IPS DF 6.9 (cell line): Measurements from ENCODE around the gene L3MBTL1.
"Not testable (repeated sequence)": the region's sequence is repeated elsewhere in the genome, so short reads cannot be mapped to it uniquely, and the experiment has no call there.

ENCODE experiments used
- DNase-seq: peaks from one replicate; pipeline ENCODE4 v3.0.0-alpha.2; 2013; ENCODE audit warnings: low read depth, low spot score
- H3K27ac ChIP-seq: one replicate; pipeline ENCODE4 v1.5.1; 2013; ENCODE audit warnings: low read length, control low read depth
- H3K27me3 ChIP-seq: 2 replicates; pipeline ENCODE4 v1.6.1; 2013; ENCODE audit warnings: mild to moderate bottlenecking, low read length; ENCODE audit not compliant: control insufficient read depth, insufficient read depth
- H3K36me3 ChIP-seq: 2 replicates; pipeline ENCODE4 v1.6.1; 2013; ENCODE audit warnings: low read length; ENCODE audit not compliant: control insufficient read depth, insufficient read depth
- H3K4me1 ChIP-seq: 2 replicates; pipeline ENCODE4 v1.6.1; 2013; ENCODE audit warnings: low read length; ENCODE audit not compliant: control insufficient read depth, insufficient read depth
- H3K4me3 ChIP-seq: 2 replicates; pipeline ENCODE4 v1.5.1; 2013; ENCODE audit warnings: mild to moderate bottlenecking, low read length
- H3K9me3 ChIP-seq: 2 replicates; pipeline ENCODE4 v1.6.1; 2013; ENCODE audit warnings: low read length, inconsistent platforms; ENCODE audit not compliant: control insufficient read depth, insufficient read depth
- WGBS: extraction: QIAGEN DNeasy Blood & Tissue Kit; methylation state at CpG from one replicate; pipeline ENCODE4 v1.1.7; 2013; ENCODE audit warnings: mixed read lengths, missing lambda C conversion rate; ENCODE audit not compliant: insufficient read length, insufficient coverage; 5-methylcytosine and 5-hydroxymethylcytosine counted together

Gene L3MBTL1

GRCh38 chr20:43464219-43464790 lies 43.2 kb upstream of the L3MBTL1 start:
- DNase-seq = no peak
- no peak overlapping the region for H3K4me3 ChIP-seq
- peaks cover 24% of the 10 kb centered on the region; the same call in 1 of the 2 replicates for H3K36me3 ChIP-seq
- H3K27ac ChIP-seq = no peak overlapping the region
- no peaks in the 10 kb centered on the region for H3K27me3 ChIP-seq
- H3K9me3 ChIP-seq = no peaks in the 10 kb centered on the region
- H3K4me1 ChIP-seq = no peaks in the 10 kb centered on the region
- no CpG with 5 or more reads among the region's 9 CpGs for WGBS

GRCh38 chr20:43465625-43465943 lies 41.9 kb upstream of the L3MBTL1 start:
- WGBS = no CpG with 5 or more reads among the region's 2 CpGs
- no peaks in the 10 kb centered on the region for H3K9me3 ChIP-seq
- H3K4me3 ChIP-seq = no peak overlapping the region
- no peaks in the 10 kb centered on the region for H3K4me1 ChIP-seq
- H3K27me3 ChIP-seq = no peaks in the 10 kb centered on the region
- H3K36me3 ChIP-seq = peaks cover 17% of the 10 kb centered on the region; the same call in 1 of the 2 replicates
- H3K27ac ChIP-seq = no peak overlapping the region
- DNase-seq = no peak

- no peak for DNase-seq
- Histone ChIP-seq H3K27ac (no peak overlapping the region), H3K9me3 (no peaks in the 10 kb centered on the region), H3K4me1 (no peaks in the 10 kb centered on the region), H3K4me3 (no peak overlapping the region), H3K27me3 (no peaks in the 10 kb centered on the region), H3K36me3 (peaks cover 11% of the 10 kb centered on the region; the same call in 1 of the 2 replicates)
- no CpG with 5 or more reads among the region's 1 CpG for WGBS
These were observed 39.9 kb upstream of the L3MBTL1 start for GRCh38 chr20:43467589-43467988.

- no CpG with 5 or more reads among the region's 11 CpGs for WGBS
- no peak for DNase-seq
These were observed 34.7 kb upstream of the L3MBTL1 start for GRCh38 chr20:43472671-43473380.

GRCh38 chr20:43473381-43473704 lies 34.2 kb upstream of the L3MBTL1 start:
- no peak for DNase-seq
- no peaks in the 10 kb centered on the region for H3K27me3 ChIP-seq
- H3K36me3 ChIP-seq = no peaks in the 10 kb centered on the region
- no peak overlapping the region for H3K27ac ChIP-seq
- no CpG with 5 or more reads among the region's 4 CpGs for WGBS
- H3K4me3 ChIP-seq = no peak overlapping the region
- H3K4me1 ChIP-seq = no peaks in the 10 kb centered on the region
- no peaks in the 10 kb centered on the region for H3K9me3 ChIP-seq

More at GRCh38 chr20:43472671-43473380, 34.7 kb upstream of the L3MBTL1 start:
- H3K27ac ChIP-seq = no peak overlapping the region
- H3K4me1 ChIP-seq = no peaks in the 10 kb centered on the region
- H3K27me3 ChIP-seq = no peaks in the 10 kb centered on the region
- no peaks in the 10 kb centered on the region for H3K9me3 ChIP-seq
- H3K4me3 ChIP-seq = no peak overlapping the region
- H3K36me3 ChIP-seq = no peaks in the 10 kb centered on the region

GRCh38 chr20:43477193-43477592 lies 30.3 kb upstream of the L3MBTL1 start:
- WGBS = no CpG with 5 or more reads among the region's 3 CpGs
- no peaks in the 10 kb centered on the region for H3K27me3 ChIP-seq

GRCh38 chr20:43477619-43478018 lies 29.9 kb upstream of the L3MBTL1 start:
- DNase-seq = no peak
- no peaks in the 10 kb centered on the region for H3K4me1 ChIP-seq
- no peak overlapping the region for H3K4me3 ChIP-seq
- no peaks in the 10 kb centered on the region for H3K9me3 ChIP-seq
- no peaks in the 10 kb centered on the region for H3K27me3 ChIP-seq
- WGBS = no CpG with 5 or more reads among the region's 4 CpGs
- H3K36me3 ChIP-seq = no peaks in the 10 kb centered on the region
- H3K27ac ChIP-seq = no peak overlapping the region

More at GRCh38 chr20:43477193-43477592, 30.3 kb upstream of the L3MBTL1 start:
- DNase-seq = no peak
- H3K4me3 ChIP-seq = no peak overlapping the region
- H3K9me3 ChIP-seq = no peaks in the 10 kb centered on the region
- no peak overlapping the region for H3K27ac ChIP-seq
- H3K36me3 ChIP-seq = no peaks in the 10 kb centered on the region
- H3K4me1 ChIP-seq = no peaks in the 10 kb centered on the region

GRCh38 chr20:43490038-43490437 lies 17.5 kb upstream of the L3MBTL1 start:
- no peak overlapping the region for H3K27ac ChIP-seq
- no peaks in the 10 kb centered on the region for H3K27me3 ChIP-seq
- H3K4me1 ChIP-seq = no peaks in the 10 kb centered on the region
- no peaks in the 10 kb centered on the region for H3K9me3 ChIP-seq
- DNase-seq = no peak
- H3K36me3 ChIP-seq = no peaks in the 10 kb centered on the region
- WGBS = no CpG with 5 or more reads among the region's 2 CpGs
- H3K4me3 ChIP-seq = no peak overlapping the region

GRCh38 chr20:43492101-43492500 lies 15.4 kb upstream of the L3MBTL1 start:
- WGBS = no CpG with 5 or more reads among the region's 3 CpGs
- H3K9me3 ChIP-seq = no peaks in the 10 kb centered on the region
- no peaks in the 10 kb centered on the region for H3K27me3 ChIP-seq
- no peak overlapping the region for H3K27ac ChIP-seq
- no peak for DNase-seq
- no peaks in the 10 kb centered on the region for H3K4me1 ChIP-seq
- H3K36me3 ChIP-seq = no peaks in the 10 kb centered on the region
- no peak overlapping the region for H3K4me3 ChIP-seq

- Histone ChIP-seq H3K9me3 (no peaks in the 10 kb centered on the region), H3K36me3 (no peaks in the 10 kb centered on the region), H3K4me1 (no peaks in the 10 kb centered on the region), H3K4me3 (no peak overlapping the region), H3K27ac (no peak overlapping the region), H3K27me3 (no peaks in the 10 kb centered on the region)
- no peak for DNase-seq
- WGBS = no CpG with 5 or more reads among the region's 2 CpGs
These were observed 12.1 kb upstream of the L3MBTL1 start for GRCh38 chr20:43495388-43495787.

- not testable (repeated sequence) for H3K9me3 ChIP-seq, H3K4me3 ChIP-seq, H3K4me1 ChIP-seq, H3K36me3 ChIP-seq, H3K27ac ChIP-seq, DNase-seq, H3K27me3 ChIP-seq
- no CpG with 5 or more reads among the region's 8 CpGs for WGBS
These were observed 5.5 kb upstream of the L3MBTL1 start for GRCh38 chr20:43502021-43502420.
